ENCODE measurements around the gene PSMC1. TPM values are rescaled to one million over a fixed set of nuclear protein-coding genes. Genes with fewer than 3 reads are reported as not detected.

Gene PSMC1
- total RNA-seq, 2 donors from 2014 or later, result 105 to 112 TPM

- peaks cover 7 to 23% of the 10 kb centered on the region in 2 donors for H3K36me3 Mint-ChIP-seq (ENCODE audit: insufficient read depth in 2 of 2)
- peaks cover 0 to 2% of the 10 kb centered on the region in 2 donors for H3K9me3 Mint-ChIP-seq
- H3K4me1 Mint-ChIP-seq (ENCODE audit: low read depth), result peaks cover 15% of the 10 kb centered on the region
- H3K4me3 Mint-ChIP-seq, result no peak overlapping the region
- H3K27ac Mint-ChIP-seq, result peak overlapping the region; percentile 72
- no peaks in the 10 kb centered on the region for H3K27me3 Mint-ChIP-seq (ENCODE audit: low read depth)
- ATAC-seq (replicated peaks in 1 of 2) (no peak), DNase-seq (no peak)
These were observed 41.7 kb downstream of the PSMC1 start for GRCh38 chr14:90297876-90298629.

GRCh38 chr14:90299408-90299807, 43.1 kb downstream of the PSMC1 start:
- Mint-ChIP-seq H3K27ac (no peak overlapping the region), H3K4me3 (no peak overlapping the region), H3K9me3 (peaks cover 0 to 2% of the 10 kb centered on the region in 2 donors), H3K36me3 (ENCODE audit: insufficient read depth in 2 of 2) (peaks cover 8 to 26% of the 10 kb centered on the region in 2 donors), H3K4me1 (ENCODE audit: low read depth) (peaks cover 13% of the 10 kb centered on the region), H3K27me3 (ENCODE audit: low read depth) (no peaks in the 10 kb centered on the region)
- DNase-seq (no peak), ATAC-seq (replicated peaks in 1 of 2) (no peak)

GRCh38 chr14:90300611-90301047, 44.3 kb downstream of the PSMC1 start:
- peaks cover 10 to 25% of the 10 kb centered on the region in 2 donors for H3K36me3 Mint-ChIP-seq (ENCODE audit: insufficient read depth in 2 of 2)

GRCh38 chr14:90301122-90301521, 44.8 kb downstream of the PSMC1 start:
- Mint-ChIP-seq H3K4me1 (ENCODE audit: low read depth) (peaks cover 11% of the 10 kb centered on the region), H3K4me3 (no peak overlapping the region), H3K27ac (peak overlapping the region; percentile 95), H3K9me3 (peaks cover 0 to 2% of the 10 kb centered on the region in 2 donors), H3K36me3 (ENCODE audit: insufficient read depth in 2 of 2) (peaks cover 10 to 25% of the 10 kb centered on the region in 2 donors), H3K27me3 (ENCODE audit: low read depth) (no peaks in the 10 kb centered on the region)
- ATAC-seq (replicated peaks in 1 of 2) (no peak), DNase-seq (no peak)

More at GRCh38 chr14:90300611-90301047, 44.3 kb downstream of the PSMC1 start:
- H3K9me3 Mint-ChIP-seq, result peaks cover 0 to 2% of the 10 kb centered on the region in 2 donors
- no peaks in the 10 kb centered on the region for H3K27me3 Mint-ChIP-seq (ENCODE audit: low read depth)
- H3K4me1 Mint-ChIP-seq (ENCODE audit: low read depth), result peaks cover 11% of the 10 kb centered on the region
- H3K27ac Mint-ChIP-seq, result peak overlapping the region; percentile 95
- DNase-seq (no peak), ATAC-seq (replicated peaks in 1 of 2) (peak; percentile 59 to 62)
- H3K4me3 Mint-ChIP-seq, result peak overlapping the region in 1 of 2 donors; percentile 6

- no peak for ATAC-seq (replicated peaks in 1 of 2)
- no peaks in the 10 kb centered on the region for H3K27me3 Mint-ChIP-seq (ENCODE audit: low read depth)
- peaks cover 0 to 2% of the 10 kb centered on the region in 2 donors for H3K9me3 Mint-ChIP-seq
- H3K4me1 Mint-ChIP-seq (ENCODE audit: low read depth), result peaks cover 11% of the 10 kb centered on the region
- H3K4me3 Mint-ChIP-seq, result no peak overlapping the region
- H3K27ac Mint-ChIP-seq, result peak overlapping the region; percentile 95
- peaks cover 8 to 25% of the 10 kb centered on the region in 2 donors for H3K36me3 Mint-ChIP-seq (ENCODE audit: insufficient read depth in 2 of 2)
- no peak for DNase-seq
These were observed 45.3 kb downstream of the PSMC1 start for GRCh38 chr14:90301668-90302090.

- no peak for ATAC-seq (replicated peaks in 1 of 2)
- Mint-ChIP-seq H3K27ac (no peak overlapping the region), H3K4me1 (ENCODE audit: low read depth) (peaks cover 11% of the 10 kb centered on the region), H3K9me3 (peaks cover 0 to 2% of the 10 kb centered on the region in 2 donors), H3K4me3 (no peak overlapping the region), H3K27me3 (ENCODE audit: low read depth) (no peaks in the 10 kb centered on the region), H3K36me3 (ENCODE audit: insufficient read depth in 2 of 2) (peaks cover 7 to 25% of the 10 kb centered on the region in 2 donors)
- DNase-seq, result no peak
These were observed 46.4 kb downstream of the PSMC1 start for GRCh38 chr14:90302529-90303303.

- Mint-ChIP-seq H3K4me1 (ENCODE audit: low read depth) (peaks cover 11% of the 10 kb centered on the region), H3K27ac (no peak overlapping the region), H3K36me3 (ENCODE audit: insufficient read depth in 2 of 2) (peaks cover 7 to 23% of the 10 kb centered on the region in 2 donors), H3K4me3 (no peak overlapping the region), H3K27me3 (ENCODE audit: low read depth) (no peaks in the 10 kb centered on the region), H3K9me3 (peaks cover 0 to 2% of the 10 kb centered on the region in 2 donors)
- DNase-seq (no peak), ATAC-seq (replicated peaks in 1 of 2) (no peak)
These were observed 47.1 kb downstream of the PSMC1 start for GRCh38 chr14:90303473-90303872.

GRCh38 chr14:90304502-90304901, 48.1 kb downstream of the PSMC1 start:
- peak overlapping the region; percentile 14 for H3K27ac Mint-ChIP-seq
- H3K9me3 Mint-ChIP-seq, result peaks cover 0 to 2% of the 10 kb centered on the region in 2 donors
- H3K27me3 Mint-ChIP-seq (ENCODE audit: low read depth), result no peaks in the 10 kb centered on the region
- no peak for ATAC-seq (replicated peaks in 1 of 2)
- no peak for DNase-seq
- peaks cover 9 to 23% of the 10 kb centered on the region in 2 donors for H3K36me3 Mint-ChIP-seq (ENCODE audit: insufficient read depth in 2 of 2)
- H3K4me1 Mint-ChIP-seq (ENCODE audit: low read depth), result peaks cover 11% of the 10 kb centered on the region
- no peak overlapping the region for H3K4me3 Mint-ChIP-seq

- no peaks in the 10 kb centered on the region for H3K27me3 Mint-ChIP-seq (ENCODE audit: low read depth)
- peaks cover 11% of the 10 kb centered on the region for H3K4me1 Mint-ChIP-seq (ENCODE audit: low read depth)
- peaks cover 0 to 2% of the 10 kb centered on the region in 2 donors for H3K9me3 Mint-ChIP-seq
- peaks cover 9 to 20% of the 10 kb centered on the region in 2 donors for H3K36me3 Mint-ChIP-seq (ENCODE audit: insufficient read depth in 2 of 2)
- no peak for DNase-seq
- ATAC-seq (replicated peaks in 1 of 2), result no peak
- peak overlapping the region; percentile 14 for H3K27ac Mint-ChIP-seq
- no peak overlapping the region for H3K4me3 Mint-ChIP-seq
These were observed 48.8 kb downstream of the PSMC1 start for GRCh38 chr14:90305176-90305601.

- Mint-ChIP-seq H3K9me3 (no peaks in the 10 kb centered on the region), H3K27me3 (ENCODE audit: low read depth) (no peaks in the 10 kb centered on the region), H3K4me3 (no peak overlapping the region), H3K27ac (no peak overlapping the region), H3K4me1 (ENCODE audit: low read depth) (no peaks in the 10 kb centered on the region), H3K36me3 (ENCODE audit: insufficient read depth in 2 of 2) (peaks cover 4 to 12% of the 10 kb centered on the region in 2 donors)
- DNase-seq (no peak), ATAC-seq (replicated peaks in 1 of 2) (no peak)
These were observed 52.2 kb downstream of the PSMC1 start for GRCh38 chr14:90308561-90308960.

- Mint-ChIP-seq H3K36me3 (ENCODE audit: insufficient read depth in 2 of 2) (peaks cover 9 to 24% of the 10 kb centered on the region in 2 donors), H3K4me1 (ENCODE audit: low read depth) (peaks cover 31% of the 10 kb centered on the region), H3K27ac (no peak overlapping the region), H3K27me3 (ENCODE audit: low read depth) (no peaks in the 10 kb centered on the region), H3K9me3 (peaks cover 0 to 2% of the 10 kb centered on the region in 2 donors), H3K4me3 (no peak overlapping the region)
- no peak for ATAC-seq (replicated peaks in 1 of 2)
- DNase-seq, result no peak
These were observed 60.9 kb downstream of the PSMC1 start for GRCh38 chr14:90317286-90317685.

GRCh38 chr14:90318016-90318415, 61.7 kb downstream of the PSMC1 start:
- Mint-ChIP-seq H3K4me1 (ENCODE audit: low read depth) (peaks cover 31% of the 10 kb centered on the region), H3K27me3 (ENCODE audit: low read depth) (no peaks in the 10 kb centered on the region), H3K27ac (no peak overlapping the region), H3K36me3 (ENCODE audit: insufficient read depth in 2 of 2) (peaks cover 9 to 24% of the 10 kb centered on the region in 2 donors), H3K9me3 (peaks cover 0 to 2% of the 10 kb centered on the region in 2 donors), H3K4me3 (no peak overlapping the region)
- DNase-seq (no peak), ATAC-seq (replicated peaks in 1 of 2) (no peak)

- Mint-ChIP-seq H3K27me3 (ENCODE audit: low read depth) (no peaks in the 10 kb centered on the region), H3K36me3 (ENCODE audit: insufficient read depth in 2 of 2) (peaks cover 11 to 18% of the 10 kb centered on the region in 2 donors), H3K4me1 (ENCODE audit: low read depth) (peaks cover 36% of the 10 kb centered on the region), H3K4me3 (no peak overlapping the region), H3K9me3 (peaks cover 0 to 2% of the 10 kb centered on the region in 2 donors), H3K27ac (peak overlapping the region; percentile 54)
- DNase-seq, result no peak
- ATAC-seq (replicated peaks in 1 of 2), result no peak
These were observed 62.8 kb downstream of the PSMC1 start for GRCh38 chr14:90319173-90319572.

Data from activated T-cell treated with anti-CD3 and anti-CD28 coated beads, Interleukin-2, amount 50 U/mL, for 72 hours (primary cell).